Activated naive CD4-positive, alpha-beta T cell (primary cell): ENCODE data around the gene TPCN2.

Experiments used
- DNase-seq, 4 experiments: peaks; one replicate each; lab custom pipeline; 2025; lab: John Stamatoyannopoulos, UW

Gene TPCN2

DNA sequence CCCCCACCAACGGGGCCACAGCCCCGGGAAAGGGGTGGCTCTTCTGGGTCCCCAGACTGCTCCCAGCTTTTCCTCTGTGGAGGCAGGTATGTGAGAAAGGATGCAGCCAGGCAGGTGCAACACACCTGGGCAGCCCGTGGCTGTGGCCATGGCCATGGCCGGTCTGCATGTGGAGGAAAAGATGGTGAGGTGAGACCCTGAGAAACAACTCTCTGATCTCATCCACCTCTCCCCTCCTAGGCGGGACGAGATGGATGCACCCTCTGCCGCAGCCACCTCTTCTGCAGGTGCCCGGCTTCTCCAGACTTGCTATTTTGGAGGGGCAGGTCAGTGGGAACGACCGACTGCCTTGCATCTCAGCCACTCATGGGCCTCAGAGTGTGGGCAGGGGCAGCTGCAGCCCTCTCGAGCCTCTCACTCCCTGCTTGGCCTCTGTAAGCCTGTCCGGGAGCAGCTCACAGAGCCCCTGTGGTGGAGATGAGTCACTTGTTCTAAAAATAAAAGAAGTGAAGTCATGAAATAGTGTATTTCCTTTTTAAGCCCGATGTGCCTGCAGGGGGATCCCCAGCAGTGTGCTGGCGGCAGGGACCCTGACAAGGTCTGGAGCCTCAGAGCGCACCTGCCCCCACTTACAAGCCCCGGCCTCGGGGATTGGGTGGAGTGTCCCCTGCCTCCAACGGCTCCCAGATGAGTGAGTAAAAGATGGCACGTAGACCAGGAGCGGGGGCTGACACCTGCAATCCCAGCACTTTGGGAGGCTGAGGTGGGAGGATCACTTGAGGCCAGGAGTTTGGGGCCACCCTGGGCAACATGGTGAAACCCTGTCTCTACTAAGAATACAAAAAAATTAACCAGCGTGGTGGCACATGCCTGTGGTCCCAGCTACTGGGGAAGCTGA lies 117.7 kb downstream of the TPCN2 start:
- DNase-seq, result peak in 1 of 4 experiments; percentile 25

DNA sequence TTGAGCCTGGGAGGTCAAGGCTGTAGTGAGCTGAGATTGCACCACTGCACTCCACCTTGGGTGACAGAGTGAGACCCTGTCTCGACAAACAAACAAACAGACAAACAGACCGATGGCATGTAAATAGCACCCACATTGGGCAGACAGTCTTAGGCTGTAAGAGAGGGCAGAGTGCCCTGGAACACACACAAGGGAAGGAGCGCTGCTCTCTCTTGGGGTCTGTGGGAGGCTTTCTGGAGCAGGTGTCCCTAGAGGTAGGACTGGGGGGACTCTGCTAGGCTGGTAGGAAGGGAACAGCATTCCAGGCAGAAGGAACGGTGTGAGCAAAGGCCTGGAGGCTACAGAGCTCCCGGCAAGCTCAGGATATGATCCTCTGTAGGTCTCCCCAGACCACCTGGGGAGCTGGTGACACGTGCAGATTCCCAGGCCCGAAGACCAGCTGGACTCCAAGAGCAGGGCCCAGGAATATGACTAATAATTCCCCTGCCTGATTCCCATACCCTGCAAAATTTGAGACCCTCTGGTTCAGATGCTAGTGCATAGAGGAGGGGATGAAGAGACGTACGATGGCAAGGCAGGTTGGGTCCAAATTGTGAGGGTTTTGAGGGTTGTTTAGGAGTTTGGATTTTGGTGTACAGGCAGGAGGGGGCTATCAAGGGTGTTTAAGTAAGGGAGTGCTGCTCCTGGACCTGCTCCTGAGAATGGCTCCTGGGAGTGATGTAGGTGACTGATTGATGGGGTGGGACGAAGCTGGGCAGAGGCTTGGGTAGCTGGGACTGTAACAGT lies 118.6 kb downstream of the TPCN2 start:
- DNase-seq, result no peak

DNA sequence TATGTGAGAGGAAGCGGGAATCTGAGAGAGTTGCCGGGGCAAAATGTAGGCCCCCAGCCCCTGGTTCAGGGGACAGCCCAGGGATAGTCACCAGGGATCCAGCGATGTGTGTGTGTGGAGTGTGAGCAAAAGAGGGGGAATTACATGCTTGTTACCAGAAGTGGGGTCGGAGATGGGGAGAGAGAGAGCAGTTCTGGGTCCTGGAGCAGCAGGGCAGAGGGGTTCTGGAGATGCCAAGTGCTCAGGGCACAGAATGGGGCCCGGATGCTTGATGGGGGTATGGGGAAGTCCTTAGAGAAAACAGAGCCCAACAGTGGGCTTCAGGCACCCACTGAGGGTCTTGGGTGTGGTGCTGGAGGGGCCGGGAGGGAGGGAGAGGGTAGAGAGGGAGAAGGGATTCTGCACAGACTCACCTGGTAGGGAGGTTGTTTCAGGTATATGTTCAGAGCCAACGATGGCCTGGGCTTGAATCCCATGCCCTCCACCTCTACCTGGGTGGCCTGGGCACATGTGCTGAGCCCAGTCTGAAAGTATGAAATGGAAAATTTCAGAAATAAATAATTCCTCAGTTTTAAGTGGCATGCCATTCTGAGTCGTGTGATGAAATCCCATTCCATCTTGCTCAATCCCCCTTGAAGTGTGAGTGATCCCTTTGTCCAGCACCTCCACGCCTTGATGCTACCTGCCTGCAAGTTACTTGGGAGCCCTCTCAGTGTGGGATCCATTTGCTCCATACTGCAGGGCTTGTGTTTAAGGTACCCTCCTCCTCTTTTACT lies 119.4 kb downstream of the TPCN2 start:
- DNase-seq, result no peak

DNA sequence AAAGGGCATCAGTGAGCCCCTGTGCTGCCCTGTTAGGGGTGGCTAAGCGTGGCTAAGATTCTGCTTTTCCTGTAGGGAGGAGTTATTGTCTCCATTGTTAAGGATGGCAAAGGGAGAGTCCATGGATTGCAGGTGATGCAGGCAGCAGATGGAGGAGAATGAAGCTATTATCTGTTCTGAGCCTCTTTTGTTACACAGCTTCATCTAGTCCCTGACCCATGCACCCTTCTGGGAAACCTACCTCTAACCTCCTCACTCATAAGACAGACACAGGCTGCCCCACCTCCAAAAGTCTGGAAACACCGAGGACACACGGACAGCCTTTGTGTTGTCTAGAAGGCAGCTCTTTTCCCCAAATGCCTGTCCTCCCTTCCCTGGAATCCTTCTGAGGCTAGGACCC lies 120.7 kb downstream of the TPCN2 start:
- no peak for DNase-seq

DNA sequence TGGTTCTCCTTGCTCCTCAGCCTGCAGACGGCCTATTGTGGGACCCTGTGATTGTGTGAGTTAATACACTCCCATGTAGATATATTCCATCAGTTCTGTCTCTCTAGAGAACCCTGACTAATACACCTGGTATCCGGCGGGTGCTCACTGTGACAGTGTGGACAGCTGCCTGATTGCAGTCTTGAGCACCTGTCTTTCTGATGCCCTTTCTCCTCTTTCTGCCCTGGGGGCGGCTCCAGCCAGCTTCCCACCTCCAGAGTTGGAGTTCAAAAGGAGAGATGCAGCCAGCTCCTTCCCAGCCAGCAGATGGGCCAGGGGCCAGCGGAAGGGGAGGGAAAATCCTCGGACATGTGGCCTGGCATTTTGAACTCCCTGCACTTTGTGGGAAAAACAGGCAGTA lies 122.0 kb downstream of the TPCN2 start:
- DNase-seq, result no peak

DNA sequence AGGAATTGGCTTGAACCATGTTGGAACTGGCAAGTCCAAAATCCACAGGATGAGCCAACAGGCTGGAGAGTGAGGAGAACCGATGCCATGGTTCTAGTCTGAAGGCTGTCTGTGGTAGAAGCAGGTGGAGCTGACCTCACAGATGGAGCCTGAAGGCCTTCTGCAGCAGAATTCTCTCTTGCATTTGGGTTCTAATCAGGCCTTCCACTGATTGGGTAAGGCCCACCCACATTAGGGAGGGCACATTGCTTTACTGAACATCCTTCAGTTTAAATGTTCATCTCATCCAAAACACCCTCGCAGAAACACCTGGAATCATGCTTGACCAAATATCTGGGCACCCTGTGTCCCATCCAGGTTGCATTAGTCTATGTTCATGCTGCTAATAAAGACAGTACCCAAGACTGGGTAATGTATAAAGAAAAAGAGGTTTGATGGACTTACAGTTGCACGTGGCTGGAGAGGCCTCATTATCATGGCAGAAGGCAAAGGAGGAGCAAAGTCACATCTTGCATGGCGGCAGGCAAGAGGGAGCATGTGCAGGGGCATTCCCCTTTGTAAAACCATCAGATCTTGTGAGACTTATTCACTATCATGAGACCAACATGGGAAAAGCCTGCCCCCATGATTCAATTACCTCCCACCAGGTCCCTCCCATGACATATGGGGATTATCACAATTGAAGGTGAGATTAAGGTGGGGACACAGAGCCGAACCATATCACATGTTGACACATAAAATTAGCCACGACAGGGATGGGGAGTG lies 122.9 kb downstream of the TPCN2 start:
- DNase-seq, result no peak

DNA sequence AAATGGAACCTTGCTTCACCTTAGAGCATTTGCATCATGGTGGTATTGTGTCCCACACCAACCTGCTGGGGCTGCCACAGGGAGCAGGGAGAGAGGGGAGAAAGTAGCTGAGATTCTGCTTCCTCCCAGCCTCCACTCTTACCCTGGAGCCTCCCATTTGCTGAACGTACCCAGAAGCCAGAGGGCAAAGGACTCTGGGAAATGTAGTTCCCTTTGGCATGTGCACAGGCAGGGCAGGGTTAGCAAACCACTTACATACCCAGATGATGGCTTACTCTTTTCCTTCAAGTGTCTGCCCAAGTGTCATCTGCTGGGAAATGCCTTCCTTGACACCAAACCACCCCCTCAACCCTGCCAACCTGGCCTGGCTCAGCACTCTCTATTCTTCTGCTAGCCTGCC lies 123.9 kb downstream of the TPCN2 start:
- DNase-seq, result no peak

DNA sequence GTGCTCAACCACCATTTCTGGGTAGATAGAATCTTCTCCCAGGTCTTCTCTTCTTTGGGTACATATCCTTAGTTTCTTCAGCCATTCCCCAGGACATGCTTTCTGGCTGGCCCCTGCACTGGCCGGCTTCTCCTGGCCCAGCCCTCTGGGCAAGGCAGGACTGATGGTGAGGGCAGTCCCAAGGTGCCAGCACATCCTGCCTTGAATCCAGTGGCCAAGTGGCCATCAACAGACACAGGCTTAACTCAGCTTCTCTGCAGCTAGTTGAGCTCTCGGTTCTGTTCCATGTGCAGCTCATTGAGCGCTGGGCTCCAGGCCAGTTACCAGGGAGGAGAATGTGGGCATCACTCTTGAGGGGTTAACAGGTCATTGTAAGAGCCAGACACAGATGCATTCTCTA lies 124.6 kb downstream of the TPCN2 start:
- no peak for DNase-seq

DNA sequence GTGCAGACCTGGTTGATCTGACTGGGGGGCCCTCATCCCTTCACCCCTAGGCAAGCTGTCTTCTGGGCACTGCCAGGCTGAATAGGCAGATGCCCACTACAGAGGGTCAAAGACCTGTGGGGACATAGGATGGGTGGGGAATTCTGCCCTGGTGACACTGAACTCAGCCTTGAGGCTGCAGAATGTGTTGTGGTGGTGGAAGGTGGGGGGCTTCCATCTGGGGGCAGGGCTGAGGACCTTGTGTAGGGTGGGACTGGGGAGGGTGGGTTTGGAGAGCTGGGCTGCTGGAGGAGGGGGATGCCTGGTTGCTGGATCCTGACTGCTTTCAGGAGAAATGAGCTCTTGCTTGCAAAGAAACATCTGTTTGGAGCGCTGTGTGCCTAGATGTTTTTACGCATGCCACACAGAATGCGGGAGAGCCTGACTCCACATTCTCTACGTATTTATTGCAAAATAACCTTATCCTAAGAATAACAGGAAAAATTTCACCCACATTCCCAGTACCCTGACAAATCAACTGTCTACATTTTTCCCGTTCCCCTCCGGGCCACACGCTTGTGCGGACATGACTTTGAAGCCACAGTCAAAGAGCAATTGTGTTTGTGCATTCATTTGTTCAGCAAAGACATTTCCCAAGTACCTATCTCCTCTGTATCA lies 125.3 kb downstream of the TPCN2 start:
- no peak for DNase-seq

DNA sequence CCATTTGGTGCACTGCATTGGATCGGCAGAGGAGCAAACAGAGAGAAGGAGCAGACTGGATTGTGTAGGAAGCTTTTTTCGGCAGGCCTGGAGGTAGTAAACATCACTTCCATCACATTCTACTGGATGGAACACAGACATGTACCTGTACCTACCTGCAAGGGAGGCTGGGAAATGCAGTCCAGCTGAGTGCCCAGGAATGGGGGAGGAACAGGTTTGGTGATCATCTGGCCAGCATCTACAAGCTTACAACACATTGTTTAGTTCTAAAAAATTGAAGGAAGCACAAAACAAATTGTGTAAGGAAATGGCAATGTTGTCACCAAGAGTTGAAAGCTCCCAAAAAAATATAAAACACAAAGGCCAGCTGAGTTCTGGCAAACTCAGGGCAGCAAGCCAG lies 126.1 kb downstream of the TPCN2 start:
- DNase-seq, result no peak

DNA sequence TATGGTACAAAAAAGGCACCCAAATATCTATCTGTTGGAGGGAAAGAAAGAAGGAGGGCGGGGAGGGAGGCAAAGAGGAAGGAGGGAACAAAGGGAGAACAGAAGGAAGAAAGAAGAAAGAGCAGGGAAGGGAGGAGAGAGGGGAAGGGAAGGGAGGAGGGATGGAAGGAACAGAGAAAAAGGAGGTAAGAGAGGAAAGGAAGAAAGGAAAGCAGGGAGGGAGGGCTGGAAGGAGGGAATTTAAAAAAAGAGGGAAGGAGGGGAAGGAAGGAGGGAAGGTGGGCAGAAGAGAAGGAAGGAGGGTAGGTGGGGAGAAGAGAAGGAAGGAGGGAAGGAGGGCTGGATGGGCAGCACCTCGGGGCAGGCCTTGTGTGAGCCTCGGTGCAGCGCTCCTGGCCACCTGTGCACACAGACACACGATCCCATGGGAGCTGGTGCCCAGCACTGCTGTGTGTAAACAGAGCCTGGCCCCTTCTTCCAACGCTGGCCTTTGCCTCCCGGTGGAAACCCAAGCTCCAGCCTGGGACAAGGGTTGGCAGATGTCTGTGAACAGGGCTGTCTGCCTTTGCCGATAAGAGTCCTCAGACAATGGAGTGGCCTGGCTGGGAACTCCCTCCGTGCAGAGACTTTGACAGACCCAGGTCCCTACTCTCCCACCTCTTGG lies 130.2 kb downstream of the TPCN2 start:
- no peak for DNase-seq

DNA sequence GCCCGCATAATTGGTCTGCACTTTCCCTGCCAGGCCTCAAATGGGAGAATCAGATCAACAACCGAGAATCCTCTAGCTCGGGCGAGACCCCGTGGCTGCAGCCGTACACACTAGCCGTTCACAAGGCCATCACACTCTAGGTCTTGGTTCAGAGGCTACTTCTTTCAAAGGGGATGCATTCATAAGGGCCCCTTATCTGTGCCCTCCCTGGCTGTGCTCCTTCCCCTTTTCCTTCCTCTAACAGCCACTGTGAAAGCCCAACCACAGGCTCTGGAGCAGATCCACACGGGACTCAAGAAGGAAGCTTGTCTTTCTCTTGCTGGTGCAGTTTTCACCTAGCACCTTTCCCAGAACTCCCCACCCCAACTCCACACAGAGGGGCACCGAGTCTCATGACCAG lies 131.5 kb downstream of the TPCN2 start:
- DNase-seq, result no peak

DNA sequence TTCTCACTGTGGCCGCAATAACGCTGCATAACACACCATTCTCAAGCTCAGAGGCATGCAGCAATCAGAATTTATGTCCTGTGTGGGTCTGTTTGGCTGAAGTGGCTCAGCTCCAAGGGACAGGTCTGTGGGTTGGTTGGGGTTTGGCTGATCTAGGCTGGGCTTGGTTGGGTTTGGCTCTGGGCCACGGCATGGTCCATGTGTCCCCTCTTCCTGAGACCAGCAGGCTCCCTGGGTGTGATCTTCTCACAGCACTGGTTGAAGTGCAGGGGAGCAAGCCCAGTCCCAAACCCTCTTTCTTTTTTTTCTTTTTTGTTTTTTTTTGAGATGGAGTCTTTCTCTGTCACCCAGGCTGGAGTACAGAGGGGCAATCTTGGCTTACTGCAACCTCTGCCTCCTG lies 132.0 kb downstream of the TPCN2 start:
- DNase-seq, result no peak

DNA sequence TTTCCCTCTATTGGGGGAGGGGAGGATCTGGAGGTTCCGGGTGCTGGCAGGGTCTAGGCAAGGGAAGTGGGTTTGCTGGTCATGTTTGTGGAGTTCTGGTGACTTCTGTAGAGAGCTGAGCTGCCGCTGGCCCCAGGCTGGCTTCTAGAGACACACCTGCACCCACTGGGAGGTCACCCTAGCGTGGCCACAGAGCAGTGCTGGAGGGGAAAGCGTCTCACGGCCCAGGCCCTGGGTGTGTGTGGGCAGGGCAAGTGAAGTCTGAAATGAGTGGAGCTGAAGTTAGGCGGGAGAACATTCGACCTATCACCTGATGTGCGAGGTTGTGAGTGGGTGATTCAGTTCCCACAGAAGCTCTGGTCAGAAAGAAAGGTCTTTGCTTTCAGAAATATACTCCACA lies 134.9 kb downstream of the TPCN2 start:
- DNase-seq, result no peak
